Calu3 (cell line): Measurements from ENCODE around the gene UCP3. TPM values are rescaled to one million over a fixed set of nuclear protein-coding genes. Genes with fewer than 3 reads are reported as not detected.

Experiments used
- BruUV-seq: library from RNA; stranded (reverse); fragments of 400-500 nt; replicated peaks from 2 replicates; lab custom pipeline; 2021; lab: Mats Ljungman, UMichigan
- CTCF ChIA-PET: fragments of 300-600 bp; sonication (Branson Sonifier 250); formaldehyde crosslinking; loops from one replicate; lab custom pipeline; 2022; ENCODE audit warnings: antibody characterized with exemption; lab: Charles Lee
- DNase-seq: peaks from one replicate; pipeline ENCODE4 v3.0.0; 2022
- H3K27ac Mint-ChIP-seq: one replicate; pipeline ENCODE4 v1.8.0; 2022; ENCODE audit warnings: mixed read lengths; ENCODE audit not compliant: unreplicated experiment
- H3K27me3 Mint-ChIP-seq: one replicate; pipeline ENCODE4 v1.8.0; 2022; ENCODE audit warnings: mixed read lengths; ENCODE audit not compliant: unreplicated experiment
- H3K36me3 Mint-ChIP-seq: one replicate; pipeline ENCODE4 v1.8.0; 2022; ENCODE audit warnings: mild to moderate bottlenecking, moderate library complexity, mixed read lengths; ENCODE audit not compliant: insufficient read depth, unreplicated experiment
- H3K4me1 Mint-ChIP-seq: one replicate; pipeline ENCODE4 v1.8.0; 2022; ENCODE audit warnings: mild to moderate bottlenecking, low read depth, mixed read lengths; ENCODE audit not compliant: unreplicated experiment
- H3K4me3 Mint-ChIP-seq: one replicate; pipeline ENCODE4 v1.8.0; 2022; ENCODE audit warnings: mild to moderate bottlenecking, low read depth, moderate library complexity, mixed read lengths; ENCODE audit not compliant: unreplicated experiment
- H3K9me3 Mint-ChIP-seq: one replicate; pipeline ENCODE4 v1.8.0; 2022; ENCODE audit warnings: low read depth, mixed read lengths; ENCODE audit not compliant: unreplicated experiment
- intact Hi-C: fragments of 100-400 bp; cut with micrococcal nuclease; formaldehyde crosslinking; loops from one replicate; pipeline ENCODE4 v1.10.0; 2022; ENCODE audit not compliant: unreplicated experiment
- total RNA-seq: library from RNA; stranded (reverse); gene quantifications from 2 replicates; pipeline ENCODE4 v1.2.3, GENCODE V29; 2022
- TF ChIP-seq, protein P1 (sequence below): fragments of 200-600 bp; IDR thresholded peaks from one replicate; pipeline ENCODE4 v1.8.0; 2022; ENCODE audit warnings: antibody characterized with exemption; ENCODE audit not compliant: unreplicated experiment

Gene UCP3
- total RNA-seq, 1 experiment from 2014 or later: 1.9 TPM

DNA sequence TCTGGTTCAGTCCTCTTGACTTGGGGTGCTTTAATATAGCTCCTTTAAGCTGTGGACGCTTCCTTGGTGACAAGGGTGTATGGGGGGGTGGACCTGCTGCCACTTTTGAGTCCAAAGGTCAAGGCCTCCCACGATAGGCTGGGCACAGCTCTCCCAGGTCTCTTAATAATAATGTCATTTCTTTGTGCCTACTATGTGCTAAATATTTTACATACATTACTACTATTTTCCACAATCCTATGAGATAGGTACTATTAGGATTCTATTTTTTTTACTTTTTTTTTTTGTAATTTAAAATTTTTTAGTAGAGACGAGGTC is 304 bp upstream of the UCP3 start:
- BruUV-seq: no TSS peak
- DNase-seq: no peak
- TF ChIP-seq, protein P1, sequence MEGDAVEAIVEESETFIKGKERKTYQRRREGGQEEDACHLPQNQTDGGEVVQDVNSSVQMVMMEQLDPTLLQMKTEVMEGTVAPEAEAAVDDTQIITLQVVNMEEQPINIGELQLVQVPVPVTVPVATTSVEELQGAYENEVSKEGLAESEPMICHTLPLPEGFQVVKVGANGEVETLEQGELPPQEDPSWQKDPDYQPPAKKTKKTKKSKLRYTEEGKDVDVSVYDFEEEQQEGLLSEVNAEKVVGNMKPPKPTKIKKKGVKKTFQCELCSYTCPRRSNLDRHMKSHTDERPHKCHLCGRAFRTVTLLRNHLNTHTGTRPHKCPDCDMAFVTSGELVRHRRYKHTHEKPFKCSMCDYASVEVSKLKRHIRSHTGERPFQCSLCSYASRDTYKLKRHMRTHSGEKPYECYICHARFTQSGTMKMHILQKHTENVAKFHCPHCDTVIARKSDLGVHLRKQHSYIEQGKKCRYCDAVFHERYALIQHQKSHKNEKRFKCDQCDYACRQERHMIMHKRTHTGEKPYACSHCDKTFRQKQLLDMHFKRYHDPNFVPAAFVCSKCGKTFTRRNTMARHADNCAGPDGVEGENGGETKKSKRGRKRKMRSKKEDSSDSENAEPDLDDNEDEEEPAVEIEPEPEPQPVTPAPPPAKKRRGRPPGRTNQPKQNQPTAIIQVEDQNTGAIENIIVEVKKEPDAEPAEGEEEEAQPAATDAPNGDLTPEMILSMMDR: no peak
- intact Hi-C loops: no loop called here
- Mint-ChIP-seq H3K9me3 (no peaks in the 10 kb centered on the region), H3K27ac (no peak overlapping the region), H3K4me1 (no peaks in the 10 kb centered on the region), H3K4me3 (no peak overlapping the region), H3K36me3 (peaks cover 5% of the 10 kb centered on the region), H3K27me3 (no peaks in the 10 kb centered on the region)
- CTCF ChIA-PET: no interaction called here

DNA sequence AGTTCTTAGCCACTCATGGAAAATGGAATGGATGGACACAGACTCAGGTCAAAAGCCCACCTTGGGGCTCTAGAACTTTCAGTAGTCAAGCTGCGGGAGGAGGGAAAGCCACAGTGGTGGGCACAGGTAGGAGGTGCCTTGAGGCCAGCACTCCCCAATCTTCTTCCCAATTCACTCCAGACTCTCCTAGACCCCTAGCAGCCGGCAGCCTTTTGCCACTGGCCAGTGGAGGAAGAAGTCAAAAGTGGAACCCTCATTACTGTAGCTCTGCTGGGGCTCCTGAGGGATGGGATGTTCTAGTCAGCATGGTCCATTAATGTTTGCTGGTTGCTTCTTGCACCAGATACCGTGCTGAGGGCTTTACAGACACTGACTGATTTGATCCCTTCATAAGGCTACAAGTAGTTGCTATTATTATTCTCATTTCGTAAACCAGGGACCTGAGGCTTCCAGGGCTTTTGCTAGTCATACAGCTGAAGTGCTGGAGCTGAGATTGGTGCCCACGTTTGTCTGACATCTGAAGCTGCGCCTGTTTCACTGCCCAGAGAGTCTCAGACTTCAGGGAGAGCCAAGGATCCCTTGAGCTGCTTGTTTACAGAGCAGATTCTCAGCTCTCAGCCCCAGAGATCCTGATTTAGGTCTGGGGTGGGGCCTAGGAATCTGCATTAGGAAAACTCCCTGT is 1.1 kb downstream of the UCP3 start:
- H3K4me3 Mint-ChIP-seq: no peak overlapping the region
- no TSS peak for BruUV-seq

DNA sequence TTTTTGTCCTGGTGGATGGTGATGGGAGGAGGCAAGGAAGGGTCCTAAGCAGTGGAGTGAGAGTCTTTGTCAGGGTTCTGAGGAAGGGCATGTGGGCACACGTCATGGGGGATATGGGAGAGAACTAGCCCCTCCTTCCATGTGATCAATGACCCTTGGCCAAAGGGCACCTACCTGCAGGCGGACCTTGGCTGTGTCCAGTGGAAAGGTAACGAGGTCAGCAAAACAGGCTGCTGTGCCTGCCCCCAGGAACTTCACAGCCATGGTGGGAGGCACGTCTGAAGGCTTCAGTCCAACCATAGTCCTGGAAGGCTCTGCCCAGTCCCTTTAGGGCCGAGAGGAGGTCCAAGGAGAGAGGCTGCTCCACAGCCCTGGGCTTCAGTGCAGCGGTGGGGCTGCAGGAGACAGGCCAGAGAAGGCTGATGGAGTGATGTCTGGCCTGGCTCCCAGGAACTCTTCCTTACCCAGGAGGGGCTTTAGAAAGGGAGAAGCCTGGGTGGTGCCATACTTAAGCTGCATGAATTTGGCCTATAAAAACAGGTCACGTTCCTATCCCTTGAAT is 2.1 kb downstream of the UCP3 start:
- Mint-ChIP-seq H3K27ac (no peak overlapping the region), H3K9me3 (no peaks in the 10 kb centered on the region), H3K36me3 (peaks cover 5% of the 10 kb centered on the region), H3K4me3 (no peak overlapping the region), H3K4me1 (no peaks in the 10 kb centered on the region), H3K27me3 (no peaks in the 10 kb centered on the region)
- CTCF ChIA-PET: no interaction called here
- intact Hi-C loops: no loop called here
- no TSS peak for BruUV-seq
- TF ChIP-seq, protein P1: no peak
- no peak for DNase-seq

More for the DNA sequence above, 1.1 kb downstream of the UCP3 start:
- TF ChIP-seq, protein P1: no peak
- no peak for DNase-seq
- H3K27ac Mint-ChIP-seq: no peak overlapping the region
- H3K27me3 Mint-ChIP-seq: no peaks in the 10 kb centered on the region
- CTCF ChIA-PET: no interaction called here
- peaks cover 5% of the 10 kb centered on the region for H3K36me3 Mint-ChIP-seq
- intact Hi-C loops: no loop called here
- no peaks in the 10 kb centered on the region for H3K9me3 Mint-ChIP-seq
- no peaks in the 10 kb centered on the region for H3K4me1 Mint-ChIP-seq

DNA sequence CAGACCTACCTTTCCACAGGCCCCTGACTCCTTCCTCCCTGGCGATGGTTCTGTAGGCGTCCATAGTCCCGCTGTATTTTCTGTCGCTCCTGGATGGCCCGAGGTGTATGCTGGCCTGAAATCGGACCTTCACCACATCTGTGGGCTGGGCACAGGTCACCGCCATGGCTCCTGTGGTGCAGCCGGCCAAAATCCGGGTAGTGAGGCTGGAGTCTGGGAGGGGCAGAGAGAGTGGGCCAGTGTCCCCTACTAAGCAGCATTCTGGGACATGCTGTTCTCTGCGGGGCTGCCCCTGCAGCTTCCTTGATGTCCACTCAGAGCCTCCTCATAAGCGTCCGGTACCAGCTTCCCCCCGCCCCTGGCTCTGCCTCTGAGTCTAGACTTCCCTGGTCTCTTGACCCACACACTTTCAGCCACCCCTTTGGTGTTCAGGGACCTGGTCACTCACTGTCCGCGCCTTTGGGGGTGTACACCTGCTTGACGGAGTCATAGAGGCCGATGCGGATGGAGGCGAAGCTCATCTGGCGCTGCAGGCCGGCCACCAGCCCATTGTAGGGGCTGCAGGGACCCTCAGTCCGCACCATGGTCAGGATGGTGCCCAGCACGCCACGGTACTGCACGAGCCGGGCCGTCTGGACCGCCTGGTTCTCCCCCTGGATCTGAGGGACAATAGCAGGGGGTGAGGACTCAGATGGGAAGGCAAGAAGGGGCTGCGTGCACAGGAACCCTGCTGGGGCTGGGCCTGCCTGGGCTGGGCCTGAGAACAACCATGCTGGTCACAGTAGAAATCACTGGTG is 3.0 kb downstream of the UCP3 start:
- Mint-ChIP-seq H3K27ac (no peak overlapping the region), H3K4me3 (no peak overlapping the region), H3K9me3 (no peaks in the 10 kb centered on the region), H3K36me3 (peaks cover under 1% of the 10 kb centered on the region), H3K4me1 (no peaks in the 10 kb centered on the region), H3K27me3 (no peaks in the 10 kb centered on the region)
- TF ChIP-seq, protein P1: no peak
- CTCF ChIA-PET: no interaction called here
- no peak for DNase-seq
- BruUV-seq: no TSS peak
- intact Hi-C loops: no loop called here
